Activated CD4-positive, alpha-beta T cell treated with anti-CD3 and anti-CD28 coated beads, Interleukin-2, Interleukin-4, amounts not matched to agents 100 ng/mL and 50 ng/mL, durations not matched to agents 16 hours and 8 hours (primary cell): ENCODE measurements around the gene GPC5.
"Not testable (repeated sequence)": the region's sequence is repeated elsewhere in the genome, so short reads cannot be mapped to it uniquely, and the experiment has no call there.

ENCODE experiments used
- DNase-seq: peaks from one replicate; pipeline ENCODE4 v3.0.0-alpha.2; 2020; ENCODE audit warnings: low spot score

Gene GPC5

GRCh38 chr13:91878491-91878890 is 480.1 kb downstream of the GPC5 start:
- DNase-seq = no peak

GRCh38 chr13:91879360-91879759 is 480.9 kb downstream of the GPC5 start:
- DNase-seq = no peak

GRCh38 chr13:91882918-91883317 is 484.5 kb downstream of the GPC5 start:
- no peak for DNase-seq

GRCh38 chr13:91889641-91890040 is 491.2 kb downstream of the GPC5 start:
- DNase-seq = no peak

GRCh38 chr13:91891141-91891540 is 492.7 kb downstream of the GPC5 start:
- no peak for DNase-seq

GRCh38 chr13:91893040-91893439 is 494.6 kb downstream of the GPC5 start:
- no peak for DNase-seq

- no peak for DNase-seq
Observed at GRCh38 chr13:91894316-91894715, 495.9 kb downstream of the GPC5 start.

GRCh38 chr13:91896547-91896946 is 498.1 kb downstream of the GPC5 start:
- DNase-seq = no peak

- not testable (repeated sequence) for DNase-seq
Observed at GRCh38 chr13:91898986-91899385, 500.6 kb downstream of the GPC5 start.

- DNase-seq = no peak
Observed at GRCh38 chr13:91902291-91902690, 503.9 kb downstream of the GPC5 start.

GRCh38 chr13:91904005-91904404 is 505.6 kb downstream of the GPC5 start:
- no peak for DNase-seq

- no peak for DNase-seq
Observed at GRCh38 chr13:91904597-91904996, 506.2 kb downstream of the GPC5 start.

GRCh38 chr13:91907398-91907797 is 509.0 kb downstream of the GPC5 start:
- no peak for DNase-seq

GRCh38 chr13:91909617-91910016 is 511.2 kb downstream of the GPC5 start:
- DNase-seq = no peak

GRCh38 chr13:91922969-91923592 is 524.7 kb downstream of the GPC5 start:
- no peak for DNase-seq

- no peak for DNase-seq
Observed at GRCh38 chr13:91930687-91931086, 532.3 kb downstream of the GPC5 start.

GRCh38 chr13:91934354-91934753 is 535.9 kb downstream of the GPC5 start:
- DNase-seq = no peak

GRCh38 chr13:91946498-91947070 is 548.2 kb downstream of the GPC5 start:
- no peak for DNase-seq

GRCh38 chr13:91948736-91949135 is 550.3 kb downstream of the GPC5 start:
- DNase-seq = no peak

- DNase-seq = no peak
Observed at GRCh38 chr13:91950803-91951202, 552.4 kb downstream of the GPC5 start.

GRCh38 chr13:91955546-91956355 is 557.3 kb downstream of the GPC5 start:
- no peak for DNase-seq

GRCh38 chr13:91960947-91961346 is 562.5 kb downstream of the GPC5 start:
- no peak for DNase-seq

- DNase-seq = no peak
Observed at GRCh38 chr13:91962946-91963345, 564.5 kb downstream of the GPC5 start.
